Astrocyte of the cerebellum (primary cell): ENCODE results near the gene TRIM24.

Experiments
- DNase-seq: peaks from one replicate; pipeline ENCODE4 v3.0.0-alpha.2; 2011; ENCODE audit warnings: low read depth
- H3K4me3 ChIP-seq: 2 replicates; pipeline ENCODE4 v1.5.1; 2011; ENCODE audit warnings: mild to moderate bottlenecking, low read depth, low read length, moderate library complexity
- in situ Hi-C: cut with HindIII; loops from 2 replicates; pipeline ENCODE4 v1.10.0; 2017; ENCODE audit warnings: low sequenced_read_pairs
- TF ChIP-seq, protein P1 (sequence below): IDR thresholded peaks from 2 replicates; pipeline ENCODE4 v1.5.1; 2012; ENCODE audit warnings: low read length, low read depth, moderate library complexity, mild to moderate bottlenecking; ENCODE audit errors: missing control alignments

Gene TRIM24

DNA sequence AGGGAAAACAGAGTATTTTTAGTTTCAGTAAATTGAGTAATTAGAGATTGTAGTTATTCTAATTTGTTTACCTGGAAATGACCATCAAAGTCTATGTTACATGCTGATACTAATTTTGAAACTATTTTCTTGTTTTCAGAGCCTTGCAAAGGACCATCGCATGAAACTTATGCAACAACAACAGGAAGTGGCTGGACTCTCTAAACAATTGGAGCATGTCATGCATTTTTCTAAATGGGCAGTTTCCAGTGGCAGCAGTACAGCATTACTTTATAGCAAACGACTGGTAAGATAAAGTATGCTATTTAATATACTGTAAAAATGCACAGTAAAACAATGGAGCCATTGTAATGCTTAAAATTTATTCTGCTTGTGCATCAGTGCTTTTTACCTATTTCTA lies 78.5 kb downstream of the TRIM24 start:
- TF ChIP-seq, protein P1, sequence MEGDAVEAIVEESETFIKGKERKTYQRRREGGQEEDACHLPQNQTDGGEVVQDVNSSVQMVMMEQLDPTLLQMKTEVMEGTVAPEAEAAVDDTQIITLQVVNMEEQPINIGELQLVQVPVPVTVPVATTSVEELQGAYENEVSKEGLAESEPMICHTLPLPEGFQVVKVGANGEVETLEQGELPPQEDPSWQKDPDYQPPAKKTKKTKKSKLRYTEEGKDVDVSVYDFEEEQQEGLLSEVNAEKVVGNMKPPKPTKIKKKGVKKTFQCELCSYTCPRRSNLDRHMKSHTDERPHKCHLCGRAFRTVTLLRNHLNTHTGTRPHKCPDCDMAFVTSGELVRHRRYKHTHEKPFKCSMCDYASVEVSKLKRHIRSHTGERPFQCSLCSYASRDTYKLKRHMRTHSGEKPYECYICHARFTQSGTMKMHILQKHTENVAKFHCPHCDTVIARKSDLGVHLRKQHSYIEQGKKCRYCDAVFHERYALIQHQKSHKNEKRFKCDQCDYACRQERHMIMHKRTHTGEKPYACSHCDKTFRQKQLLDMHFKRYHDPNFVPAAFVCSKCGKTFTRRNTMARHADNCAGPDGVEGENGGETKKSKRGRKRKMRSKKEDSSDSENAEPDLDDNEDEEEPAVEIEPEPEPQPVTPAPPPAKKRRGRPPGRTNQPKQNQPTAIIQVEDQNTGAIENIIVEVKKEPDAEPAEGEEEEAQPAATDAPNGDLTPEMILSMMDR, result no peak
- DNase-seq, result peak; percentile 5
- in situ Hi-C loops, result no loop called here

DNA sequence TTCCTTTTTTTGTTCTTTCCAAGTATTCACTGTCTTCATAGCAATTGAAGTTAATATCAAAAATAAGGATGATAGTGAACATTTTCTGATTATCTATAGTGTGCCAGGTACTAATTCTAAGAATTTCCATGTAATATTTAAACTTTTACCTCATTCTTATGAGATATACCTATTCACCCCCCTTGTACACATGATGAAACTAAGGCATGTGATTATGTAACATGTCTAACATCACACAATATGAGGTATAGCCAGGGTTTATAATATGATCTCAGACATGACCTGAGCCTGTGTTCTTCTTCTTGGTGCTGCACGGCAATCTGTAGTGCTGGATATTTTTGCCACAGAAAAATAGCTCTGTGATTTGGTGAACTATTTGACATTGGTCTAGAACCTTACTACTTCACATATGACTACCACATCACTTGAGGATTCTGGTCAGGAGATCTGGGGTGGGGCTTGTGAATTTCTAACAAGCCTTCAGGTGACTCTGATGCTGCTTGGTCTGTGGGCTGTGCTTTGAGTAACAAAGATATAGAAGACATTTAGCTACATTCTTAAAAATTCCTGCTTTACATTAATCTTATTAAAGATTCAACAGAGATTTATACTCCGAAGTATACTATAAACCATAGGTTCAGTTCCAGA lies 79.1 kb downstream of the TRIM24 start:
- TF ChIP-seq, protein P1, result no peak
- no peak for DNase-seq
- in situ Hi-C loops, result no loop called here
- no peak overlapping the region for H3K4me3 ChIP-seq

More for the DNA sequence above, 78.5 kb downstream of the TRIM24 start:
- H3K4me3 ChIP-seq, result no peak overlapping the region

DNA sequence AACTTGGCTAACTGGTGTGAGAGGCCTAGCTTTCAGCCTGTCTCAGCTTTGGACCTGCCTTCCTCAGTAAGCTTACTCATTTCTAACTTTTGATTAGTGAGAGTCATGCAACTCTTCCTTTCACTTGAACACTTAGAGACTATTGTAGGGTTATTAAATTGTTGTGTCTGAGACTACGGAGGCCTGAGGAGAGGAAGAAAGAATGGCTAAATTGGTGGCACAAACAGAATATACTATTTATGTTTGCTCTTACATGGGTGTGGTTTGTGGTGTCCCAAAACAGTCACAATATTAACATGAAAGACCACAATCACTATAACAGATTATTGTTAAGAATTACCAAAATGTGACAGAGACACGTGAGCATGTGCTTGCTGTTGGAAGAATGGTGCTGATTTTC lies 82.1 kb downstream of the TRIM24 start:
- no peak for DNase-seq
- H3K4me3 ChIP-seq, result no peak overlapping the region
- TF ChIP-seq, protein P1, result no peak
- in situ Hi-C loops, result no loop called here

DNA sequence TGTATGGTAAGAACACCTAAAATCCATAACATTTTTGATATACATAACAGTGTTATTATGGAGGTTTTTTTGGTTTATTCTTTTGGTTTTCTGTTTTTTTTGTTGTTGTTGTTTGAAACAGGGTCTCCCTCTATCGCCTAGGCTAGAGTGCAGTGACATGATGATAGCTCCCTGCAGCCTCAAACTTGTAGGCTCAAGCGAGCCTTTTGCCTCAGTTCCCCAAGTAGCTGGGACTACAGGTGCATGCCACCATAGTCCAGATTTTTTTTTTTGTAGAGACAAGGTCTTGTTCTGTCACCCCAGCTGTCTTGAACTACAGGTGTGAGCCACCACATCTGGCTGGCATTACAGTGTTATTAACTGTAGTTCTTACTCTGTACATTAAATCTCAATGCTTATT lies 83.7 kb downstream of the TRIM24 start:
- TF ChIP-seq, protein P1, result no peak
- H3K4me3 ChIP-seq, result no peak overlapping the region
- no peak for DNase-seq
- in situ Hi-C loops, result no loop called here

DNA sequence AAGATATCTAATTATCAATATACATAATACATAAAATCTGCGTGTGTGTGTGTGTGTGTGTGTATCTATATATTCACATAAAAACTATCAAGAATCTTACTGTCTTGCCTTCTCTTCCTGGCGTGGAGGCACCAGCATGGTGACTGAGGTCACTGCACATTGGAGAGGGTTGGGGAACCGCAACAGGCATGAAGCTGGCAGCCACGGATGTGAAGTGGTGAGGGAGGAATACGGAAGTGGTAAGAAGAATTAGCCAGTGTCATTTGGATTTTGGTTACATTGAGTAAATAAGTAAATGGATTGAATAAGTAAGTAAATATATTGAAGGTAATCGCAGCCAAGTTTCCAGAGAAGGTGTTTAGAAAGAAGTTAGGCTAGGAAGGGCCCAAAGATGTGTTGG lies 85.1 kb downstream of the TRIM24 start:
- in situ Hi-C loops, result no loop called here
- TF ChIP-seq, protein P1, result no peak
- no peak overlapping the region for H3K4me3 ChIP-seq
- DNase-seq, result no peak

DNA sequence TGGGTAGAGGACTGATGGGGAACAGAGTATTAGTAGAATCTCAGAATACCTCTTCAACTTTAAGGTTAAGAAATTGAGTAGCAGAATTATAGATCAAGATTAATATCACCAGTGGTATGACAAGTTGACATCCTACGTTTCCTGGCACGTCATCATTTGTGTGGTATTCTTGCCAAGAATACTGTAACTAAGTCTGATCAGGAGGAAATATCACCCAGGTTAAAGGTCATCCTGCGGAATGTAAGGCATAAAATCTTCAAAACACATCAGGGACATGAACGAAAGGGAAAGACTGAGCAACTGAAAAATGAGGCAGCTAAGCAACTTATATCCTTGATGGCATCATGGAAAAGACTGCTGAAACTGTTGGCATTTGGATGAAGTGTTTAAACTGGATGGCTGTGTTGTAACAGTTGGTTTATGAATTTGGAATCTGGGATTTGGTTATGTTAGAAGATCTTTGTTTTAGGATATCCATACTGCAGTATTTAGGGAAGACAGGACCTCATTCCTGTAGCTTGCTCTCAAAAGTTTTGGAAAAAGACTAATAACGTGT lies 86.1 kb downstream of the TRIM24 start:
- DNase-seq, result no peak
- TF ChIP-seq, protein P1, result no peak
- in situ Hi-C loops, result no loop called here
- no peak overlapping the region for H3K4me3 ChIP-seq
